ENCODE results near the gene ZNF292. TPM values are rescaled to one million over a fixed set of nuclear protein-coding genes. Genes with fewer than 3 reads are reported as not detected.
"Not testable (repeated sequence)": the region's sequence is repeated elsewhere in the genome, so short reads cannot be mapped to it uniquely, and the experiment has no call there.

Gene ZNF292
- total RNA-seq, 1 donor from 2014 or later = 177 TPM

- no peak for DNase-seq
Observed at GRCh38 chr6:87279196-87279595, 123.8 kb downstream of the ZNF292 start.

GRCh38 chr6:87281426-87281825, 126.1 kb downstream of the ZNF292 start:
- no peak for DNase-seq

GRCh38 chr6:87282743-87283142, 127.4 kb downstream of the ZNF292 start:
- no peak for DNase-seq

GRCh38 chr6:87283461-87283860, 128.1 kb downstream of the ZNF292 start:
- no peak for DNase-seq

- no peak for DNase-seq
Observed at GRCh38 chr6:87287251-87287650, 131.9 kb downstream of the ZNF292 start.

GRCh38 chr6:87289571-87289970, 134.2 kb downstream of the ZNF292 start:
- no peak for DNase-seq

- no peak for DNase-seq
Observed at GRCh38 chr6:87291883-87292282, 136.5 kb downstream of the ZNF292 start.

GRCh38 chr6:87293526-87293925, 138.2 kb downstream of the ZNF292 start:
- DNase-seq = no peak

GRCh38 chr6:87297119-87297518, 141.8 kb downstream of the ZNF292 start:
- DNase-seq = no peak

GRCh38 chr6:87301277-87301676, 145.9 kb downstream of the ZNF292 start:
- not testable (repeated sequence) for DNase-seq

- peak; percentile 27 for DNase-seq
Observed at GRCh38 chr6:87308970-87309369, 153.6 kb downstream of the ZNF292 start.

GRCh38 chr6:87312860-87313259, 157.5 kb downstream of the ZNF292 start:
- DNase-seq = no peak

Other genes starting within 250 kb of the ZNF292 start
- 0.16 TPM for gene HTR1E, start 218.0 kb upstream of the ZNF292 start, total RNA-seq
- not detected for gene CGA, start 60.5 kb upstream of the ZNF292 start, total RNA-seq
- gene SMIM8, start 167.0 kb downstream of the ZNF292 start, total RNA-seq = 38.4 TPM
- gene GJB7, start 173.7 kb downstream of the ZNF292 start, total RNA-seq = not detected
- gene C6orf163, start 189.2 kb downstream of the ZNF292 start, total RNA-seq = 8.3 TPM